Gastrocnemius medialis (tissue), 4 donors: ENCODE measurements around the gene RAD51B. TPM values are rescaled to one million over a fixed set of nuclear protein-coding genes. Genes with fewer than 3 reads are reported as not detected.
"Not testable (repeated sequence)": the region's sequence is repeated elsewhere in the genome, so short reads cannot be mapped to it uniquely, and the experiment has no call there.

Experiments
- ATAC-seq, 2 donors: fragments of 150-250 bp; one replicate each; pipeline ENCODE4 v1.9.1; 2016
- DNase-seq, 2 donors: peaks; one replicate each; pipeline ENCODE4 v3.0.0-alpha.2; 2019
- H3K27ac ChIP-seq, 4 donors: fragments of 200-600 bp; sonication (generic); 1 replicate in 1 of 4; 2 replicates in 3 of 4; pipeline ENCODE4 v1.5.1; 2016 to 2018; ENCODE audit warnings: mild to moderate bottlenecking in 2 of 4, moderate library complexity in 1 of 4
- H3K27me3 ChIP-seq, 3 donors: fragments of 200-600 bp; sonication (generic) in 2 of 3; 1 replicate in 1 of 3; 2 replicates in 2 of 3; pipeline versions ENCODE4 v1.5.1 to v1.6.0; 2016 to 2019; ENCODE audit warnings: mild to moderate bottlenecking in 1 of 3, moderate library complexity in 1 of 3
- H3K36me3 ChIP-seq, 2 donors: fragments of 200-600 bp; sonication (generic) in 1 of 2; one replicate each; pipeline ENCODE4 v1.5.1; 2017 to 2018
- H3K4me1 ChIP-seq, 2 donors: fragments of 200-600 bp; sonication (generic) in 1 of 2; one replicate each; pipeline ENCODE4 v1.5.1; 2016 to 2017; ENCODE audit warnings: mild to moderate bottlenecking in 2 of 2
- H3K4me3 ChIP-seq, 4 donors: fragments of 200-600 bp; sonication (generic) in 3 of 4; 1 replicate in 1 of 4; 2 replicates in 3 of 4; pipeline ENCODE4 v1.5.1; 2016 to 2019; ENCODE audit warnings: mild to moderate bottlenecking in 2 of 4
- H3K9me3 ChIP-seq, 3 donors: fragments of 200-600 bp; sonication (generic) in 2 of 3; 1 replicate in 1 of 3; 2 replicates in 2 of 3; pipeline ENCODE4 v1.5.1; 2016 to 2019
- CTCF ChIP-seq, 5 experiments: fragments of 450-650 bp in 3 of 5; fragments of 200-600 bp in 2 of 5; sonication (generic) in 2 of 5; IDR thresholded peaks in 4 of 5; conservative IDR thresholded peaks in 1 of 5; 1 replicate in 4 of 5; 2 replicates in 1 of 5; pipeline ENCODE4 v1.5.1; 2016 to 2019; ENCODE audit warnings: antibody characterized with exemption in 5 of 5, mild to moderate bottlenecking in 3 of 5, moderate library complexity in 3 of 5
- POLR2A ChIP-seq, 2 donors: fragments of 450-650 bp; IDR thresholded peaks; one replicate each; pipeline ENCODE4 v1.6.1; 2017; ENCODE audit warnings: antibody characterized with exemption in 2 of 2, mild to moderate bottlenecking in 2 of 2, moderate library complexity in 2 of 2
- in situ Hi-C, 4 donors: fragments of 200-750 bp; cut with MboI; loops; one replicate each; pipeline versions ENCODE4 v1.15.0 to v1.8.0; 2017; ENCODE audit warnings: low sequenced_read_pairs in 4 of 4
- intact Hi-C: fragments of 100-400 bp; cut with DNase I; formaldehyde crosslinking; loops from one replicate; pipeline ENCODE4 v1.15.1; 2023; ENCODE audit warnings: low total_unique reads
- total RNA-seq, 4 donors: library from RNA; depleted of rRNA; stranded (reverse); fragments of >200 nt; gene quantifications; one replicate each; pipeline versions ENCODE4 v1.1.0 to v1.2.3, GENCODE V29; 2016

Gene RAD51B
- total RNA-seq, 4 donors from 2014 or later: 1.6 to 3.3 (median 2.4) TPM

GRCh38 chr14:68284834-68285233 lies 465.3 kb downstream of the RAD51B start:
- intact Hi-C loops: no loop called here
- Histone ChIP-seq H3K4me1 (peaks cover 4 to 15% of the 10 kb centered on the region in 2 donors), H3K36me3 (no peaks in the 10 kb centered on the region), H3K9me3 (no peaks in the 10 kb centered on the region), H3K4me3 (no peak overlapping the region), H3K27ac (peak overlapping the region in 3 of 4 donors; percentile 6 to 38 (median 12)), H3K27me3 (no peaks in the 10 kb centered on the region)
- DNase-seq (no peak), ATAC-seq (no peak)
- in situ Hi-C loops: no loop called here
- TF ChIP-seq POLR2A (IDR thresholded peaks at IDR 0.05) (no peak), CTCF (IDR thresholded peaks at IDR 0.05 in 4 of 5, conservative IDR thresholded peaks at IDR 0.05 in 1 of 5) (no peak)

- in situ Hi-C loops (no loop called here), intact Hi-C loops (no loop called here)
- H3K4me1 ChIP-seq: peaks cover 0 to 8% of the 10 kb centered on the region in 2 donors
- peak overlapping the region in 2 of 4 donors; percentile 6 to 38 for H3K27ac ChIP-seq
- no peaks in the 10 kb centered on the region for H3K9me3 ChIP-seq
- no peak overlapping the region for H3K4me3 ChIP-seq
- ATAC-seq: no peak
- no peaks in the 10 kb centered on the region for H3K36me3 ChIP-seq
- no peak for DNase-seq
- TF ChIP-seq POLR2A (IDR thresholded peaks at IDR 0.05): no peak
- no peak for TF ChIP-seq CTCF (IDR thresholded peaks at IDR 0.05 in 4 of 5, conservative IDR thresholded peaks at IDR 0.05 in 1 of 5)
- H3K27me3 ChIP-seq: no peaks in the 10 kb centered on the region
Observed at GRCh38 chr14:68285421-68286179, 466.0 kb downstream of the RAD51B start.

GRCh38 chr14:68286667-68287066 lies 467.1 kb downstream of the RAD51B start:
- H3K27me3 ChIP-seq: no peaks in the 10 kb centered on the region
- peaks cover 2 to 12% of the 10 kb centered on the region in 2 donors for H3K4me1 ChIP-seq
- H3K27ac ChIP-seq: no peak overlapping the region
- intact Hi-C loops (no loop called here), in situ Hi-C loops (no loop called here)
- no peaks in the 10 kb centered on the region for H3K36me3 ChIP-seq
- H3K9me3 ChIP-seq: no peaks in the 10 kb centered on the region
- DNase-seq (no peak), ATAC-seq (no peak)
- no peak overlapping the region for H3K4me3 ChIP-seq
- no peak for TF ChIP-seq CTCF (IDR thresholded peaks at IDR 0.05 in 4 of 5, conservative IDR thresholded peaks at IDR 0.05 in 1 of 5)
- TF ChIP-seq POLR2A (IDR thresholded peaks at IDR 0.05): no peak

GRCh38 chr14:68289452-68289851 lies 469.9 kb downstream of the RAD51B start:
- H3K27ac ChIP-seq, intact Hi-C loops, H3K36me3 ChIP-seq, H3K4me3 ChIP-seq, H3K27me3 ChIP-seq, ATAC-seq, H3K9me3 ChIP-seq, in situ Hi-C loops, DNase-seq: not testable (repeated sequence)
- H3K4me1 ChIP-seq: peaks cover 11 to 18% of the 10 kb centered on the region in 2 donors

GRCh38 chr14:68291820-68292219 lies 472.2 kb downstream of the RAD51B start:
- peak; percentile 69 to 72 for ATAC-seq
- Histone ChIP-seq H3K9me3 (no peaks in the 10 kb centered on the region), H3K4me3 (no peak overlapping the region), H3K4me1 (peaks cover 22 to 34% of the 10 kb centered on the region in 2 donors), H3K36me3 (no peaks in the 10 kb centered on the region), H3K27me3 (no peaks in the 10 kb centered on the region), H3K27ac (peak overlapping the region in 3 of 4 donors; percentile 6 to 22 (median 11))
- no peak for DNase-seq
- TF ChIP-seq CTCF (IDR thresholded peaks at IDR 0.05 in 4 of 5, conservative IDR thresholded peaks at IDR 0.05 in 1 of 5) (no peak), POLR2A (IDR thresholded peaks at IDR 0.05) (no peak)
- intact Hi-C loops: no loop called here
- in situ Hi-C loops: no loop called here
